Jurkat, Clone E6-1 (cell line): ENCODE data around the gene EIF4E3.

Experiments used
- DNase-seq: peaks from one replicate; pipeline ENCODE4 v3.0.0-alpha.2; 2011; ENCODE audit warnings: low read depth, low spot score
- H3K4me3 ChIP-seq: 2 replicates; pipeline ENCODE4 v1.5.1; 2011; ENCODE audit warnings: mild to moderate bottlenecking, low read length, control low read depth, moderate library complexity

EIF4E3 gene

GRCh38 chr3:71724584-71725270 is 475 bp downstream of the EIF4E3 start:
- DNase-seq = no peak
- H3K4me3 ChIP-seq = peak overlapping the region; percentile 49

GRCh38 chr3:71724171-71724453 is 1.1 kb downstream of the EIF4E3 start:
- no peak overlapping the region for H3K4me3 ChIP-seq
- no peak for DNase-seq

DNA sequence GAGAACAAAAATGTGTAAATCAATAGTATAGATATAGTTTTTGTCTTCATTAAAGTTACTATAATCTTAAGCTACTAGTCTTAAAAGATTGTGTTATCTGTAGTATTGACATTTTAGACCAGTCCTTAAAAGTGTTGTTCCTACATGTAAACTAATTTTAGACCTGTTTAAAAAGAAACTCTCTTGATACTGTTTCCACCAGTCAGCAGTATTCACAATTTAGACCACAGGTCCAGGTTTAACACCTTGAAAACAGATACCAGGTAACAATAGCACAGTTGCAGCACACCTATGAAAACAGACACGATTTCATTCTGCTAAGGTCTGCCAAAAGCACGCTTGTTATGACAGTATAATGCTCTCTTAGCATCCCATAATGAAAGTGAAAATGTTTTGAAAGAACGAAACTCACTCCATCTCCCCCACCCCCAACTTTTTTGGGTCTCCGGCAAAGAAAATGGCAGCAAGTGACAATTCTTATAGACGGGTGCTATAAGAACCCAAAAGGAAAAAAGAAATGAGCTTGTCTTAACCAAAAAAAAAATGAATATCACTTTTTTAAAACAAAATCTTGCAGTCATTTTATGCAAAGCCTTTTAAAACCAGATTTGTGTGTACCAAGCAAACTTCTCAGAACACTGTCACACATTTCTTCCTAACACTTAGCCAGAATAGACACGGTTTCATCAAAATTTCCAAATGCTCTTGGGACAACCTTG is 1.6 kb downstream of the EIF4E3 start:
- DNase-seq = no peak
- no peak overlapping the region for H3K4me3 ChIP-seq

- H3K4me3 ChIP-seq = no peak overlapping the region
- no peak for DNase-seq
Observed at GRCh38 chr3:71722693-71723092, 2.5 kb downstream of the EIF4E3 start.

DNA sequence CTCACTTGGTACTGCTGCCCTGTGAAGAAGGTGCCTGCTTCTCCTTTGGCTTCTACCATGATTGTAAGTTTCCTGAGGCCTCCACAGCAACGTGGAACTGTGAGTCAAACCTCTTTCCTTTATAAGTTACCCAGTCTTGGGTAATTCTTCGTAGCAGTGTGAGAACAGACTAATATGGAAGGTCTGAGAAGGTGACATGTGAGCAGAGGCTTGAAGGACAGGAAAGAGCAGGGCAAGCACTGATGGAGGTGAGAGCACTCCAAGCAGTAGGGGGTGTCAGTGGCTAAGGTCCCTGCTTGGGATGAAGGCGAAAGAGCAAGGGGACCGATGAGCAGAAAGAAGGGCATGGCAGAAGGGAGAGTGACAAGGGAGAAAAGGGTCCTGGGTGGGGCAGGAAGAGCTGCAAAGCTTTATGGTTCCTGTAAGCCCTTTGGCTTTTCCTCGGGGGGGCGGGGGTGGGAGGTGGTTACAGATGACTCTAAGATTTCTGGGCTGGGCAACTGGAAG is 3.5 kb downstream of the EIF4E3 start:
- DNase-seq = no peak
- no peak overlapping the region for H3K4me3 ChIP-seq

DNA sequence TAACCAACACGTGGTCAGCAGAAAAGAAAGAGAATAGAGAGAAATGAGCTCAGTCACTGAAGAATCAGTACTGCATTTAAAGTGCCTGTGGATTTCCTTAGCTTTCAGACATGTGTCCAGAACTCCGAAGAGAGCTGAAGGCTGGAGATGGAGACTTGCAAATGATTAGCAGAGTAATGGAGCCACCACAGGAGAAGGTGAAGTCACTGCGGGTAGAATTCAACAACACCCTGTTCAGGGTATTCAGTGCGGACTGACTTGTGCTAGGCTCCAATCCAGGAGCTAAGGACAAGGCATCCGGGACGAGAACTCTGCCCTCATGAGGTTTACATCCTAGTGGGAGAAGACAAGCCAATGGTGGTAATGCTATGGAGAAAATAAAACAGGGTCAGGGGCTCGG is 4.2 kb downstream of the EIF4E3 start:
- no peak overlapping the region for H3K4me3 ChIP-seq
- no peak for DNase-seq

DNA sequence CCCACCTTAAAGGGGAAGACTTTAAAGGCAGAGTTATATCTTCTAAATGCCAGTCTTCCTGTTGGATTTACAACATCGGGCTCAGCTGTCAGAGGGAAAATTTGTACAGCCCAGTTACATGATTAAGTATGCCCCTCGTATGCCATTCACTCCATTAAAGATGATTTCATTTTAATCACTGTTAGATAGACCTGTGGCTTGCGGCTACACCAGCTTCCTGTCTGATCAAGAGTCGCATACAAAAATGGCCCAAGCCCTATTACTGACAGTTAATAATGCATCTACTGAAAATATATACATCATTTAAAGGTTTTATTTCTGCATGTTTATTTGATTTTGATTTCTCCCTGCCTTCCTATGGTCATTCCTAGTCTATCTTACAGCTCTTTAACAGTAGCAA is 7.1 kb downstream of the EIF4E3 start:
- DNase-seq = no peak
- H3K4me3 ChIP-seq = no peak overlapping the region

GRCh38 chr3:71714595-71714994 is 10.6 kb downstream of the EIF4E3 start:
- DNase-seq = no peak

DNA sequence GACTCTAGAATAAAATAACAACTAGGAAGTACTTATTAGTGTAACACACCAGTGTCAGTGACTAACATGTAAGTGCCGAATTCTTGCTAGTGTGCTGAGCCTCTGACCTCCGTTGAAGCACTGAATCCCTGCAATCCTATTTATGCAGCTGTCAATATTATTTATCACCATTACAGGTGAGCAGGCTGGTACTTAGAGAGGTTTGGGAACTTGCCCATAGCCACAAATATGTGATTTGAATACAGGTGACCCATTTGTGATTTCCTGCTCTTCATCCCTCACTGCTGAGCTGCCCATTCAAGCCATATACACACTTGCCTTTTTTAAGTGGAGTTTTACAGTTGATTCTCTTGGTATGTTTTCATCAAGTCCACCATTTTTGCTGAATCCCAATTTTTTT is 12.2 kb downstream of the EIF4E3 start:
- no peak for DNase-seq

More at GRCh38 chr3:71714595-71714994, 10.6 kb downstream of the EIF4E3 start:
- no peak overlapping the region for H3K4me3 ChIP-seq

DNA sequence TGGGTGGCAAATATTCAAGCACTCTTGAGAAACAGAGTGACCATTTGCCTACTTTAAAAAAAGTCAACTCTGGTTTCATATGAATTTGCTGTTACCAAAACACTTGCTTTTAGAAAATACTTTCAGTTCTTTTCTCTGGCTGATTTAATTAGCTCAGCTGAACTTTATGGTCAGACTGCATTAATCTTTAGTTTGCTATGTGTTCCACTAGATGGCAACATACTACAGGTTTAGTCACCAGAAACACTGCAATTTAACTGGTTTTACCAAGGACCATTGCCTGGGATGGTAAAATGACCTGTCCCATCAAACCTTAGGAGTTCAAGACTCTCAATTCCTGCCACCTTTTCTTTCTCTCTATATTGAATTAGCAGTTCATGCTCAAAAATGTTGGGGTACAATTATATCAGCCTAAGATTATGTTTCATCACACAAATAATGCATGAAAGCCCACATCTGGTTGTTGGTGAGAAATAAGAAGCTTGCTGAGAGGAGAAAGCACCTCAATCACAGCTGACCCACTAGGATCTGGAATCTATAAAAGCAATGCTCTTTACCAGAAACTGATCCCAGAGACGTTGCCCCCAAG is 14.2 kb downstream of the EIF4E3 start:
- H3K4me3 ChIP-seq = no peak overlapping the region
- DNase-seq = peak; percentile 50

More for the DNA sequence above, 12.2 kb downstream of the EIF4E3 start:
- no peak overlapping the region for H3K4me3 ChIP-seq

DNA sequence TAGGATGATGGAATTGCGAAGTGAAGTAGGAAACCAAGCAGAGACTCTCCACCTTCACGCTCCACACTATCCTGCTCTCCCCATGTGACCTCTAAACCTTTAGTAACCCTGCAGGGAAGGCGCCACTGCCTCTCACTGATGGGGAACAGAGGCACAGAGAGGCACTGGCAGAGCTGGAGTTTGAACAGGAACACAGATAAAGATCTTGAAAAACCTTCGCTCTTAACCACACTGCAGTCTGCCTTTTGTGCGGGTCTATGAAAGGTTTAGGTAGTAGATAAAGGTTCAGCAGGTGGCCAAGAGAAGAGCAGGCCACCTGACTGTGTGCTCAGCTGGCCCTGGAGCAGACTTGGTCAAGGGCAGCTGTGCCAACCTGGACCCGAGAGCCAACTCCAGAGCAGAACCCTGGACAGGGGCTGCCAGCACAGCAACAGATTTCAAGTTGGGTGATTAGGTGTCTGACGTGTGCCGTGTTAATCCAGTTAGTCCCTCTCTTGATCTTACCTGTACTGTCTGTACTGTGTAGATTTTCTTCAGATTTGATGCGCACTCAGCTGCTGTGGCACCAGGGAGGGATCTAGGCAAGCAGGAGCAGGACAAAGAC is 15.2 kb downstream of the EIF4E3 start:
- DNase-seq = peak; percentile 86
- no peak overlapping the region for H3K4me3 ChIP-seq

- H3K4me3 ChIP-seq = no peak overlapping the region
- DNase-seq = no peak
Observed at GRCh38 chr3:71708476-71709105, 16.6 kb downstream of the EIF4E3 start.

DNA sequence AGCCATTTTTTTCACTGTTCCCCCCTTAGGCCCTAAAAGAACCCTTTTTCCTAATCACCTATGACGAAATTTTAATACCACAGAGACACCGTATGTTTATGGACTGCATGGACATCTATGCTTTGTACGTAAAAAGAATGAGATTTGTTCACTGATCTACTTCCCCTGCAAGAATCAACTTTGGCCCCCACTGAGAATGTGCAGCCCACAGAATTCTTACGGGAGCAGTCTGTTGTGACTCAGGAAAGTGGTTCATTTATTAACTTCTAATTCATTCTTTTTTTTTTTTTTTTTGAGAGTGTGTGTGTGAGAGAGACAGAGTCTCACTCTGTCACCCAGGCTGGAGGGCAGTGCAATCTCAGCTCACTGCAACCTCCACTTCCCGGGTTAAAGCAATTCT is 17.6 kb downstream of the EIF4E3 start:
- no peak for DNase-seq

DNA sequence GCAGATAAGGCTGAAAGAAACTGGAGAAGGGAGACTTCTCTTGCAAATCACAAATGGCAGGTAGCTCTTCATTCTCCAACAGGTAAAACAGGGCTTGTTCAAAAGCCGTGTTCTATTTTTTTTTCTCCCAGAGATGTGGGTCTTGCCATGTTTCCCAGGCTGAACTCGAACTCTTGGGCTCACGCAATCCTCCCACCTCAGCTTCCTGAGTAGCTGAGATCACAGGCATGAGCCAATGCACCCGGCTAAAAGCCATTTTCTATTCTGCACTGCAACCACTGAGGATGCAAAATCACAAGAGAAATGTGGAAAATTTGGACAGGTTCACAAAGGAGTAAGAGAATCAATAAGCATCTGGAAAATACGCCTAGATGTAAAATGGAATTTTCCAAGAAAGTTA is 19.5 kb downstream of the EIF4E3 start:
- DNase-seq = no peak
- no peak overlapping the region for H3K4me3 ChIP-seq

More for the DNA sequence above, 17.6 kb downstream of the EIF4E3 start:
- no peak overlapping the region for H3K4me3 ChIP-seq

GRCh38 chr3:71704915-71705314 is 20.3 kb downstream of the EIF4E3 start:
- no peak overlapping the region for H3K4me3 ChIP-seq
- no peak for DNase-seq

GRCh38 chr3:71703797-71704196 is 21.4 kb downstream of the EIF4E3 start:
- DNase-seq = no peak

DNA sequence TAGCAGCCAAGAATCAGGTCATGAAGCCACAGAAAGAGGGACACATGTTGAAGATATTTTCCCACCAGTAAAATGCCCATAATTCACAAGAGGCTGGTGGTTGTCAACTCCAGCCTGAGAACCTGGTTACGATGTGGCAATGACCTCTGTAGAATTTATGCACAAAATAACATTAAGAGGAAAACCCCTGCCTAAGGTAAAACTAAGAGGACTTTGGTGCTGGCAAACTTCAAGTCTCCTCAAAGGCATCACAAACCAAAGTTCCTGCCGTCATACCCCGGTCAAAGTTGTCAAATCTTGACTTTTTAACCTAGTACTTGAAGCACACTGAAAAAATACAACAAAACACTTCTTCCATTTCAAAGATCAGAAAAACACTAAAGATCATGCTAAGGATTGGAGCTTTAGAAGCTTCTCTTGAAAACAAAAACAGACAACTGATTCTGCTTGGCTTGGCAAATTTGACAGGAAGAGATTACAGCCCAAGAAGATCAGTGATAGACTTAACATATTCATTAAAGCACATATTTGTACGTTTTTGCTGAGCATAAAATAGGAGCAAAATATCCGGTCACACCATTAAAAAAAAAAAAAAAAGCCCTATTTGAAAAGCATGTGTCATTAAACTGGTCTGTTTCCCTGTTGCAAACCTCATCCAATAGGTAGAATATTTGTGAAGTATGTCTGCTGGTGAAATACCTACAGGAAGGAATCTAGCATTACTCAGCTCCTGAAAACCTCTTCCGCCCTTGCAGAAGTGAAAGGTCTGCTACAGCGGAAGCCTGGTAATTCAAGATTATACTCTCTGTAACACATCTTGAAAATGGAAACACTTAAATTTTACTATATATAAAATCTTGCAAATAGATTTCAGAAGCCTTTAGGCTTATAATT is 22.8 kb downstream of the EIF4E3 start:
- no peak overlapping the region for H3K4me3 ChIP-seq
- no peak for DNase-seq

More at GRCh38 chr3:71703797-71704196, 21.4 kb downstream of the EIF4E3 start:
- no peak overlapping the region for H3K4me3 ChIP-seq

DNA sequence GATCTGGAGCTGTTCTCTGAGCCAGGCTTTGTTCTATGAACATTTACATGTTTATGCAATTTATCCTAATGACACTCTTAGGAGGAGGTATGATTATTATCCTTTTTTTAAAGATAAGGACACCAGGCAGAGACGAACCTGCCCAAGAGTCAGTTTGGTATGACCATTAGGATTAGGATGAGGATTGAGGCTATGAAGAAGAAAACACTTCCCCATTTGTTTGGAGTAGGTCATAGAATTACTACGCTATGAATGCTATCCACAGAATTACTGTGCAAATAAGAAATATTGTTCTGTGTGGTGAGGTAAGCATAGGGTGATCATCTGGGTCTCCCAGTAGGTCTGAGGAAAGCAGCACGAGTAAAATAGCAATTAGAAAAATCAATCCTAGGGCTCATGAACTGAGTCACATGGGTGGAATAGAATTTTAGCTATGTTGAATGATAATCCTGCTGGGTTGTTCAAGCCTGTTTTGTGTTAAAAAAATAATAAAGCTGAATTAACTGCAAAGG is 23.9 kb downstream of the EIF4E3 start:
- DNase-seq = no peak
- no peak overlapping the region for H3K4me3 ChIP-seq
